ENCODE measurements around the gene BDH2.

- no peak for TF ChIP-seq ZNF76 (tag by site-specific recombination; IDR thresholded peaks at IDR 0.05; ENCODE audit: borderline replicate concordance, low read depth)
- TF ChIP-seq, protein P1, sequence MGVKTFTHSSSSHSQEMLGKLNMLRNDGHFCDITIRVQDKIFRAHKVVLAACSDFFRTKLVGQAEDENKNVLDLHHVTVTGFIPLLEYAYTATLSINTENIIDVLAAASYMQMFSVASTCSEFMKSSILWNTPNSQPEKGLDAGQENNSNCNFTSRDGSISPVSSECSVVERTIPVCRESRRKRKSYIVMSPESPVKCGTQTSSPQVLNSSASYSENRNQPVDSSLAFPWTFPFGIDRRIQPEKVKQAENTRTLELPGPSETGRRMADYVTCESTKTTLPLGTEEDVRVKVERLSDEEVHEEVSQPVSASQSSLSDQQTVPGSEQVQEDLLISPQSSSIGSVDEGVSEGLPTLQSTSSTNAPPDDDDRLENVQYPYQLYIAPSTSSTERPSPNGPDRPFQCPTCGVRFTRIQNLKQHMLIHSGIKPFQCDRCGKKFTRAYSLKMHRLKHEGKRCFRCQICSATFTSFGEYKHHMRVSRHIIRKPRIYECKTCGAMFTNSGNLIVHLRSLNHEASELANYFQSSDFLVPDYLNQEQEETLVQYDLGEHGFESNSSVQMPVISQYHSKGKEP (tag by site-specific recombination; IDR thresholded peaks at IDR 0.05): no peak
Observed at GRCh38 chr4:103137446-103137827, 37.8 kb upstream of the BDH2 start.
